Adrenal gland (tissue), 12 donors: ENCODE results near the gene BRD2. TPM values are rescaled to one million over a fixed set of nuclear protein-coding genes. Genes with fewer than 3 reads are reported as not detected.

Source experiments
- DNase-seq, 7 donors: peaks; one replicate each; pipeline ENCODE4 v3.0.0-alpha.2; 2019 to 2020
- H3K27ac ChIP-seq, 5 donors: fragments of 200-600 bp; sonication (generic) in 4 of 5; 1 replicate in 3 of 5; 2 replicates in 2 of 5; pipeline versions ENCODE4 v1.5.1 to v1.8.0; 2016 to 2020; ENCODE audit warnings: mild to moderate bottlenecking in 1 of 5
- H3K27me3 ChIP-seq: fragments of 200-600 bp; 2 replicates; pipeline ENCODE4 v1.8.0; 2021
- H3K36me3 ChIP-seq, 2 donors: fragments of 200-600 bp; replicated peaks in 1 of 2; 1 replicate in 1 of 2; 2 replicates in 1 of 2; pipeline versions ENCODE4 v1.5.1 to v1.8.0; 2018 to 2022
- H3K4me1 ChIP-seq, 2 donors: fragments of 200-600 bp; replicated peaks in 1 of 2; 1 replicate in 1 of 2; 2 replicates in 1 of 2; pipeline versions ENCODE4 v1.5.1 to v1.8.0; 2018 to 2021
- H3K4me3 ChIP-seq, 4 donors: fragments of 200-600 bp; sonication (generic) in 3 of 4; one replicate each; pipeline ENCODE4 v1.5.1; 2016 to 2018
- H3K9me3 ChIP-seq, 3 donors: fragments of 200-600 bp; sonication (generic) in 1 of 3; replicated peaks in 1 of 3; 1 replicate in 2 of 3; 2 replicates in 1 of 3; pipeline versions ENCODE4 v1.5.1 to v1.8.0; 2016 to 2021
- POLR2A ChIP-seq, 2 donors: fragments of 450-650 bp; IDR thresholded peaks; one replicate each; pipeline ENCODE4 v1.6.1; 2017; ENCODE audit warnings: antibody characterized with exemption in 2 of 2, mild to moderate bottlenecking in 2 of 2, moderate library complexity in 1 of 2
- WGBS, 4 donors: extraction: QIAGEN DNeasy Blood & Tissue Kit in 2 of 4; methylation state at CpG; one replicate each; pipeline versions ENCODE4 v1.1.5 to v1.1.7; 2013 to 2017; 5-methylcytosine and 5-hydroxymethylcytosine counted together
- intact Hi-C, 2 donors: fragments of 100-400 bp; cut with DNase I; formaldehyde crosslinking; loops; one replicate each; pipeline versions ENCODE4 v1.14.1 to v1.15.0; 2022 to 2023
- polyA plus RNA-seq, 3 donors: library from polyadenylated mRNA; stranded (reverse); fragments of 200-250 nt in 2 of 3; fragments of 350-450 nt in 1 of 3; fragmentation: Illumina TruSeq in 1 of 3; extraction: RNeasy Lipid Tissue Mini Kit (QIAGEN cat#74804) in 1 of 3; gene quantifications; one replicate each; pipeline ENCODE4 v1.2.3, GENCODE V29; 2013 to 2014
- total RNA-seq, 9 donors: library from RNA; depleted of rRNA in 4 of 9; stranded (reverse); fragments of >200 nt in 4 of 9; fragments of 120-200 nt in 1 of 9; fragmentation: NEBNext Ultra II Directional in 1 of 9; extraction: Animal tissue kit (Norgen Biotek cat#: 25700) in 1 of 9; gene quantifications; one replicate each; pipeline versions ENCODE4 v1.1.0 to v1.2.4, GENCODE V29; 2013 to 2023
- TF ChIP-seq, protein P1 (sequence below), 6 experiments: fragments of 450-650 bp in 4 of 6; fragments of 200-600 bp in 2 of 6; sonication (generic) in 1 of 6; IDR thresholded peaks; 1 replicate in 5 of 6; 2 replicates in 1 of 6; pipeline versions ENCODE4 v1.5.1 to v1.8.0; 2016 to 2021; ENCODE audit warnings: antibody characterized with exemption in 6 of 6, mild to moderate bottlenecking in 2 of 6, moderate library complexity in 1 of 6
- donor health status: healthy with polysubstance abuse.
- donor health status: Bipolar disorder and iron deficiency.
- donor health status: DM: yes; HTN: yes; CAD: no.
- donor health status: DM: no; HTN: no; CAD: no.
- donor health status: DM: no; HTN: no; CAD: no.
- donor health status: DM: yes; HTN: yes; CAD: no.

The BRD2 gene
- total and polyA plus RNA-seq, 12 donors: 127 to 288 (median 152) TPM

DNA sequence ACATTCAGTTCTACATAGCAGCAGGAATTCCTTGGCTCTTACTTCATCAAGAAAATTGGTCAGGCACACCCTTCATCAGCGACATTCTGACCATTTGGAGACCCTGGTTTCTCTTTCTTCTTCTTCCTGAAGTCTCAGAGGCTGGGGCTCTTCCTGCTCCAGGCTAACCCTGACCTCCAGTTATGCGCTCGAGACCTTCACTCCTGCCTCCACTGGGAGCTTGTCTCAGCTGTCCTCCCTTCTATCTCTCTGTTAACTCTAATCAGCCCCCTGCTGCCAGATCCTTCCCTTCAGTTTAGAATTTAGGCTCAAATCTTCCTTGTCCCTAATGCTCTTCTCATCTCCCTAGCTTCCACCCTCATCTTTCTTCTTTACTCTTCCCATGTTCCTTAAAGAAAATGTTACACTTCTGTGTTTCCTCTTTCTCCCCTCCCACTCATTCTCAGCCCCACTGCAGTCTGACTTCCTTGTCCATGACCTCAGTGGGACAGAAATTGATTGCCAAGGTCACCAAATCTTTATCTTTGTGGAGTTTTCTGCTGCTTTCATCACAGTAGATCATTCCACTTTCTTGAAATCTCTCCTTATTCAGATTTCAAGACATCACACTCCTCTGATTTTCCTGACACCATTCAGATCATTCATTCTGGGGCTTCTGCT is 49.4 kb downstream of the BRD2 start:
- no peaks in the 10 kb centered on the region for H3K9me3 ChIP-seq
- H3K4me1 ChIP-seq: peaks cover 12 to 15% of the 10 kb centered on the region in 2 donors
- H3K36me3 ChIP-seq: no peaks in the 10 kb centered on the region
- no peak for DNase-seq
- peak overlapping the region in 4 of 5 donors; percentile 58 to 78 (median 71) for H3K27ac ChIP-seq
- H3K27me3 ChIP-seq: peaks cover 10% of the 10 kb centered on the region
- WGBS, 4 donors: 45 to 70% (median 55%) methylated on average over 3 of the region's 3 CpGs
- intact Hi-C loops: loop anchor here (5.0 to 10.0 kb wide), 3 partner anchors 64 to 227 kb away; no protein-coding TSS in a partner anchor
- TF ChIP-seq, protein P1, sequence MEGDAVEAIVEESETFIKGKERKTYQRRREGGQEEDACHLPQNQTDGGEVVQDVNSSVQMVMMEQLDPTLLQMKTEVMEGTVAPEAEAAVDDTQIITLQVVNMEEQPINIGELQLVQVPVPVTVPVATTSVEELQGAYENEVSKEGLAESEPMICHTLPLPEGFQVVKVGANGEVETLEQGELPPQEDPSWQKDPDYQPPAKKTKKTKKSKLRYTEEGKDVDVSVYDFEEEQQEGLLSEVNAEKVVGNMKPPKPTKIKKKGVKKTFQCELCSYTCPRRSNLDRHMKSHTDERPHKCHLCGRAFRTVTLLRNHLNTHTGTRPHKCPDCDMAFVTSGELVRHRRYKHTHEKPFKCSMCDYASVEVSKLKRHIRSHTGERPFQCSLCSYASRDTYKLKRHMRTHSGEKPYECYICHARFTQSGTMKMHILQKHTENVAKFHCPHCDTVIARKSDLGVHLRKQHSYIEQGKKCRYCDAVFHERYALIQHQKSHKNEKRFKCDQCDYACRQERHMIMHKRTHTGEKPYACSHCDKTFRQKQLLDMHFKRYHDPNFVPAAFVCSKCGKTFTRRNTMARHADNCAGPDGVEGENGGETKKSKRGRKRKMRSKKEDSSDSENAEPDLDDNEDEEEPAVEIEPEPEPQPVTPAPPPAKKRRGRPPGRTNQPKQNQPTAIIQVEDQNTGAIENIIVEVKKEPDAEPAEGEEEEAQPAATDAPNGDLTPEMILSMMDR (IDR thresholded peaks at IDR 0.05): no peak
- no peak for TF ChIP-seq POLR2A (IDR thresholded peaks at IDR 0.05)
- H3K4me3 ChIP-seq: no peak overlapping the region

DNA sequence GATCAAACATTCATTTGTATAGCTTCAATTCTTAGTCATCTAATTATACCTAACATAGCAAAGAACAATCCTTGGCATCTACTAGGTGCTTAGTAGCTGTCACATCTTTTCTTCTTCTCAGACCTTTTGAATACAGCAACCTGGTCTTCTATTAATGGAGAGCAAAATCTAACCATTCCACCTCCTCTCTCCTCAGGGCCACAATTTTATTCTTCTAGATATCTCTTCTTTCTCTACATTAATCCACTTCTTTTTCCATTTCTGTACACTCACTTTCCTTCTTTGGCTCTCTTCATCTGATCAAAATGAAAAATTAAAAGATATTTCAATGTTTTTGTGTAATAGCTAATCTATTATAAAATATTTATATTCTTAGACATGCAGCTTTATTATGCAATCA is 50.0 kb downstream of the BRD2 start:
- no peak overlapping the region for H3K4me3 ChIP-seq

DNA sequence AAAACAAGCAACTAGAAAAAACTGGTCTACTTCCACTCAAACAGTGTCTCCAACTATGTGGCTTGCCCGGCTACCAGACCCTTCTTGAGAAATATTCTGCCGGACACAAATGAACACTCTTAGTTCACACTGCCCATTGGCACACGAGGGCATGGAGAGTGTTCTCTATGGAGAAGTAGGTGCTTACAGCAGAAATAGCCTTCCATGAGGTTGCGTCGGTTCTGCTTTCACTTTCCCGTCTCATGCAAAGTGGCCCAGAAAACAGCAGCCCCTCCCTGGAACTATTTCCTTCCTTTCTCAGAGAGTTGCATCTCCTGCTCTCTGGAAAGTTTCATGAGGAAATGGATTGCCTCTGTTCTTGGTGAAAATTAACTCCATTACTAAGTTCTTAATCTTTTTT is 50.5 kb downstream of the BRD2 start:
- Histone ChIP-seq H3K27ac (peak overlapping the region; percentile 1 to 78 (median 73)), H3K36me3 (no peaks in the 10 kb centered on the region), H3K4me3 (no peak overlapping the region), H3K9me3 (no peaks in the 10 kb centered on the region), H3K4me1 (peaks cover 12 to 15% of the 10 kb centered on the region in 2 donors), H3K27me3 (peaks cover 6% of the 10 kb centered on the region)
- 24 to 40% (median 29%) methylated on average over 6 of the region's 6 CpGs for WGBS, 4 donors
- TF ChIP-seq, protein P1 (IDR thresholded peaks at IDR 0.05): no peak
- TF ChIP-seq POLR2A (IDR thresholded peaks at IDR 0.05): peak in 1 of 2 donors; percentile 48
- intact Hi-C loops: loop anchor here (5.0 to 10.0 kb wide), 3 partner anchors 63 to 226 kb away; no protein-coding TSS in a partner anchor
- peak; percentile 51 to 90 (median 81) for DNase-seq

More for the DNA sequence above, 50.0 kb downstream of the BRD2 start:
- intact Hi-C loops: loop anchor here (5.0 to 10.0 kb wide), 3 partner anchors 64 to 226 kb away; no protein-coding TSS in a partner anchor
- peaks cover 10% of the 10 kb centered on the region for H3K27me3 ChIP-seq
- DNase-seq: no peak
- TF ChIP-seq, protein P1 (IDR thresholded peaks at IDR 0.05): no peak
- TF ChIP-seq POLR2A (IDR thresholded peaks at IDR 0.05): no peak
- peaks cover 12 to 15% of the 10 kb centered on the region in 2 donors for H3K4me1 ChIP-seq
- H3K27ac ChIP-seq: peak overlapping the region in 4 of 5 donors; percentile 58 to 78 (median 74)
- H3K36me3 ChIP-seq: no peaks in the 10 kb centered on the region
- H3K9me3 ChIP-seq: no peaks in the 10 kb centered on the region

DNA sequence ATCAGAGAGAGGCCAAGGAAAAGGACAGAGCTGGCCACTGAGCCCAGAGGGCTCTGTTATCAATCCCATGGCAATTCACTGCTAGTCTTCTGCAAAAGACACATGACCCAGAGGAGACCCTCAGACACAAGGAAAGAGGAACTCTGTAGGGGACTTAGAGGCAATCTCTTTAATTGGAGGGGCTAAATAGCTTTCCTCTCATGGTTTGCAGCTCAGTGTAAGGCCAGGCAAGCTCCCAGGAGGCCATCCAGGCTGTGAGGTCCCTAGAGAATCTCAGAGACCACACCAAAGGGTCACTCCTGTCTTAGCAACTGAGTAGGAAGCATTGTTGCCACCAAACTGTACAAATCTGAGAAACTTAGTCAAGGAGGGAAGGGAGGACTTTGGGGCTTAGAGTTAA is 51.0 kb downstream of the BRD2 start:
- H3K27ac ChIP-seq: peak overlapping the region; percentile 1 to 78 (median 73)
- intact Hi-C loops: loop anchor here (5.0 to 10.0 kb wide), 3 partner anchors 63 to 225 kb away; no protein-coding TSS in a partner anchor
- H3K9me3 ChIP-seq: no peaks in the 10 kb centered on the region
- H3K4me1 ChIP-seq: peaks cover 12 to 15% of the 10 kb centered on the region in 2 donors
- DNase-seq: no peak
- no peak for TF ChIP-seq POLR2A (IDR thresholded peaks at IDR 0.05)
- TF ChIP-seq, protein P1 (IDR thresholded peaks at IDR 0.05): no peak
- H3K36me3 ChIP-seq: no peaks in the 10 kb centered on the region
- H3K4me3 ChIP-seq: no peak overlapping the region
- peaks cover 1% of the 10 kb centered on the region for H3K27me3 ChIP-seq
